Naive B cell (primary cell): Measurements from ENCODE around the gene RAB27A. TPM values are rescaled to one million over a fixed set of nuclear protein-coding genes. Genes with fewer than 3 reads are reported as not detected.

Source experiments
- ATAC-seq, 2 donors: fragments of 150-1000 bp; cut with Tn5 transposase; 2 replicates each; pipeline ENCODE4 v1.10.0; 2021; ENCODE audit warnings: low read depth in 2 of 2, mild to moderate bottlenecking in 2 of 2, moderate library complexity in 2 of 2
- DNase-seq: peaks from one replicate; pipeline ENCODE4 v3.0.0; 2022
- H3K27ac Mint-ChIP-seq, 6 donors: one replicate each; pipeline ENCODE4 v1.8.0; 2020 to 2022; ENCODE audit warnings: mild to moderate bottlenecking in 6 of 6, mixed read lengths in 6 of 6, moderate library complexity in 5 of 6, inconsistent platforms in 2 of 6
- H3K27me3 Mint-ChIP-seq, 3 donors: one replicate each; pipeline ENCODE4 v1.8.0; 2021 to 2022; ENCODE audit warnings: mixed read lengths in 3 of 3, mild to moderate bottlenecking in 1 of 3
- H3K36me3 Mint-ChIP-seq, 2 donors: one replicate each; pipeline ENCODE4 v1.8.0; 2020 to 2022; ENCODE audit warnings: mixed read lengths in 2 of 2, inconsistent platforms in 1 of 2, mild to moderate bottlenecking in 1 of 2
- H3K4me1 Mint-ChIP-seq, 3 donors: one replicate each; pipeline ENCODE4 v1.8.0; 2020 to 2022; ENCODE audit warnings: mixed read lengths in 3 of 3, inconsistent platforms in 1 of 3, mild to moderate bottlenecking in 1 of 3, moderate library complexity in 1 of 3
- H3K4me3 Mint-ChIP-seq, 8 donors: one replicate each; pipeline ENCODE4 v1.8.0; 2020 to 2022; ENCODE audit warnings: mild to moderate bottlenecking in 8 of 8, mixed read lengths in 8 of 8, moderate library complexity in 8 of 8, inconsistent platforms in 2 of 8
- H3K9me3 Mint-ChIP-seq, 7 donors: one replicate each; pipeline ENCODE4 v1.8.0; 2020 to 2022; ENCODE audit warnings: mixed read lengths in 7 of 7, mild to moderate bottlenecking in 5 of 7, inconsistent platforms in 2 of 7, moderate library complexity in 1 of 7
- polyA plus RNA-seq, 6 donors: library from polyadenylated mRNA; unstranded; fragments of 300-500 nt; fragmentation: Illumina TruSeq; gene quantifications; one replicate each; pipeline ENCODE4 v1.2.3, GENCODE V29; 2021; ENCODE audit warnings: low read depth in 6 of 6

RAB27A gene
- polyA plus RNA-seq, 6 donors from 2014 or later = 23.5 to 32.7 (median 29.7) TPM

- peak; percentile 12 for DNase-seq
- ATAC-seq = no peak
- H3K27ac Mint-ChIP-seq = peak overlapping the region; percentile 22 to 95 (median 69)
- no peaks in the 10 kb centered on the region for H3K9me3 Mint-ChIP-seq
- H3K27me3 Mint-ChIP-seq = no peaks in the 10 kb centered on the region
- H3K4me3 Mint-ChIP-seq = peak overlapping the region in 7 of 8 donors; percentile 3 to 89 (median 66)
- no peaks in the 10 kb centered on the region for H3K36me3 Mint-ChIP-seq
- peaks cover 50 to 67% (median 56%) of the 10 kb centered on the region in 3 donors for H3K4me1 Mint-ChIP-seq
Observed at GRCh38 chr15:55221090-55222011, 68.3 kb downstream of the RAB27A start.

GRCh38 chr15:55220606-55221005 is 69.0 kb downstream of the RAB27A start:
- ATAC-seq (no peak), DNase-seq (no peak)
- no peaks in the 10 kb centered on the region for H3K36me3 Mint-ChIP-seq
- peak overlapping the region in 1 of 6 donors; percentile 67 for H3K27ac Mint-ChIP-seq
- no peaks in the 10 kb centered on the region for H3K9me3 Mint-ChIP-seq
- H3K4me3 Mint-ChIP-seq = peak overlapping the region in 3 of 8 donors; percentile 3 to 30 (median 26)
- H3K4me1 Mint-ChIP-seq = peaks cover 46 to 60% (median 49%) of the 10 kb centered on the region in 3 donors
- no peaks in the 10 kb centered on the region for H3K27me3 Mint-ChIP-seq

GRCh38 chr15:55218056-55218455 is 71.6 kb downstream of the RAB27A start:
- Mint-ChIP-seq H3K9me3 (no peaks in the 10 kb centered on the region), H3K4me1 (peaks cover 25 to 36% (median 26%) of the 10 kb centered on the region in 3 donors)

GRCh38 chr15:55204464-55204863 is 85.1 kb downstream of the RAB27A start:
- Mint-ChIP-seq H3K27me3 (no peaks in the 10 kb centered on the region), H3K36me3 (peaks cover 8 to 9% of the 10 kb centered on the region in 2 donors), H3K4me3 (no peak overlapping the region), H3K4me1 (peaks cover 0 to under 1% (median 0%) of the 10 kb centered on the region in 3 donors), H3K27ac (no peak overlapping the region), H3K9me3 (no peaks in the 10 kb centered on the region)
- ATAC-seq = no peak
- DNase-seq = no peak

More at GRCh38 chr15:55218056-55218455, 71.6 kb downstream of the RAB27A start:
- no peak overlapping the region for H3K4me3 Mint-ChIP-seq
- no peak overlapping the region for H3K27ac Mint-ChIP-seq
- DNase-seq (no peak), ATAC-seq (no peak)
- H3K36me3 Mint-ChIP-seq = peaks cover 0 to 3% of the 10 kb centered on the region in 2 donors
- H3K27me3 Mint-ChIP-seq = no peaks in the 10 kb centered on the region

GRCh38 chr15:55202206-55202605 is 87.4 kb downstream of the RAB27A start:
- Mint-ChIP-seq H3K9me3 (peaks cover 0 to 5% (median 0%) of the 10 kb centered on the region in 7 donors), H3K4me3 (no peak overlapping the region), H3K27ac (no peak overlapping the region), H3K27me3 (no peaks in the 10 kb centered on the region), H3K36me3 (peaks cover 8 to 14% of the 10 kb centered on the region in 2 donors), H3K4me1 (peaks cover 0 to 6% (median 0%) of the 10 kb centered on the region in 3 donors)
- no peak for DNase-seq
- ATAC-seq = no peak

- peak overlapping the region in 2 of 6 donors; percentile 30 to 76 for H3K27ac Mint-ChIP-seq
- no peak for ATAC-seq
- DNase-seq = no peak
Observed at GRCh38 chr15:55198706-55199105, 90.9 kb downstream of the RAB27A start.

GRCh38 chr15:55197719-55198118 is 91.9 kb downstream of the RAB27A start:
- ATAC-seq = no peak
- Mint-ChIP-seq H3K9me3 (peaks cover 0 to 5% (median 0%) of the 10 kb centered on the region in 7 donors), H3K4me3 (no peak overlapping the region)

More at GRCh38 chr15:55198706-55199105, 90.9 kb downstream of the RAB27A start:
- Mint-ChIP-seq H3K36me3 (peaks cover 0 to 7% of the 10 kb centered on the region in 2 donors), H3K27me3 (no peaks in the 10 kb centered on the region), H3K4me1 (peaks cover 0 to 6% (median 0%) of the 10 kb centered on the region in 3 donors), H3K9me3 (peaks cover 0 to 5% (median 0%) of the 10 kb centered on the region in 7 donors), H3K4me3 (peak overlapping the region in 3 of 8 donors; percentile 4 to 7 (median 6))

GRCh38 chr15:55197362-55197705 is 92.3 kb downstream of the RAB27A start:
- H3K9me3 Mint-ChIP-seq = peaks cover 0 to 5% (median 0%) of the 10 kb centered on the region in 7 donors
- H3K27me3 Mint-ChIP-seq = no peaks in the 10 kb centered on the region
- no peak overlapping the region for H3K4me3 Mint-ChIP-seq
- peaks cover 0 to 9% of the 10 kb centered on the region in 2 donors for H3K36me3 Mint-ChIP-seq
- ATAC-seq = no peak
- H3K27ac Mint-ChIP-seq = no peak overlapping the region
- H3K4me1 Mint-ChIP-seq = peaks cover 0 to 11% (median 6%) of the 10 kb centered on the region in 3 donors
- no peak for DNase-seq

More at GRCh38 chr15:55197719-55198118, 91.9 kb downstream of the RAB27A start:
- Mint-ChIP-seq H3K27ac (no peak overlapping the region), H3K36me3 (peaks cover 0 to 7% of the 10 kb centered on the region in 2 donors), H3K4me1 (peaks cover 0 to 11% (median 6%) of the 10 kb centered on the region in 3 donors), H3K27me3 (no peaks in the 10 kb centered on the region)
- no peak for DNase-seq

- Mint-ChIP-seq H3K9me3 (peaks cover 0 to 5% (median 0%) of the 10 kb centered on the region in 7 donors), H3K4me1 (peaks cover 0 to 11% (median 6%) of the 10 kb centered on the region in 3 donors), H3K36me3 (peaks cover 0 to 15% of the 10 kb centered on the region in 2 donors), H3K27me3 (no peaks in the 10 kb centered on the region), H3K4me3 (no peak within 1 kb of the TSS), H3K27ac (no peak within 1 kb of the TSS)
- peak; percentile 95 for DNase-seq
- ATAC-seq = peak; percentile 90
Observed at GRCh38 chr15:55196458-55197361, 92.9 kb downstream of the RAB27A start, which contains the start of gene RSL24D1. Gene RSL24D1 (minus strand): TSS chr15:55196941. CDS start chr15:55196890, 51 bp downstream.

- Mint-ChIP-seq H3K27ac (no peak overlapping the region), H3K36me3 (peaks cover 7 to 15% of the 10 kb centered on the region in 2 donors), H3K27me3 (no peaks in the 10 kb centered on the region), H3K4me1 (peaks cover 3 to 16% (median 6%) of the 10 kb centered on the region in 3 donors), H3K4me3 (no peak overlapping the region), H3K9me3 (peaks cover 0 to 5% (median 0%) of the 10 kb centered on the region in 7 donors)
- peak; percentile 12 for DNase-seq
- no peak for ATAC-seq
Observed at GRCh38 chr15:55195996-55196395, 93.6 kb downstream of the RAB27A start.

- peaks cover 11 to 13% of the 10 kb centered on the region in 2 donors for H3K36me3 Mint-ChIP-seq
- H3K27me3 Mint-ChIP-seq = no peaks in the 10 kb centered on the region
- peak overlapping the region in 3 of 6 donors; percentile 36 to 66 (median 49) for H3K27ac Mint-ChIP-seq
- H3K9me3 Mint-ChIP-seq = peaks cover 0 to 3% (median 0%) of the 10 kb centered on the region in 7 donors
- ATAC-seq (no peak), DNase-seq (no peak)
- peak overlapping the region in 1 of 8 donors; percentile 32 for H3K4me3 Mint-ChIP-seq
- peaks cover 4 to 14% (median 6%) of the 10 kb centered on the region in 3 donors for H3K4me1 Mint-ChIP-seq
Observed at GRCh38 chr15:55194256-55194655, 95.4 kb downstream of the RAB27A start.

- DNase-seq (no peak), ATAC-seq (no peak)
- Mint-ChIP-seq H3K4me3 (no peak overlapping the region), H3K27me3 (no peaks in the 10 kb centered on the region), H3K9me3 (no peaks in the 10 kb centered on the region), H3K27ac (peak overlapping the region in 2 of 6 donors; percentile 5 to 37), H3K4me1 (peaks cover 10 to 28% (median 16%) of the 10 kb centered on the region in 3 donors), H3K36me3 (peaks cover 15 to 43% of the 10 kb centered on the region in 2 donors)
Observed at GRCh38 chr15:55186331-55186730, 103.3 kb downstream of the RAB27A start.

- DNase-seq (no peak), ATAC-seq (no peak)
- peak overlapping the region in 1 of 6 donors; percentile 76 for H3K27ac Mint-ChIP-seq
- H3K4me3 Mint-ChIP-seq = no peak overlapping the region
- no peaks in the 10 kb centered on the region for H3K9me3 Mint-ChIP-seq
- H3K4me1 Mint-ChIP-seq = peaks cover 8 to 24% (median 10%) of the 10 kb centered on the region in 3 donors
- no peaks in the 10 kb centered on the region for H3K27me3 Mint-ChIP-seq
- H3K36me3 Mint-ChIP-seq = peaks cover 23 to 46% of the 10 kb centered on the region in 2 donors
Observed at GRCh38 chr15:55183679-55184078, 105.9 kb downstream of the RAB27A start.
